Measurements from ENCODE around the gene PLP1. TPM values are rescaled to one million over a fixed set of nuclear protein-coding genes. Genes with fewer than 3 reads are reported as not detected.
"Not testable (repeated sequence)": the region's sequence is repeated elsewhere in the genome, so short reads cannot be mapped to it uniquely, and the experiment has no call there.

PLP1 gene
- total RNA-seq, 4 donors from 2014 or later, result 0.19 to 6.2 (median 3.1) TPM

DNA sequence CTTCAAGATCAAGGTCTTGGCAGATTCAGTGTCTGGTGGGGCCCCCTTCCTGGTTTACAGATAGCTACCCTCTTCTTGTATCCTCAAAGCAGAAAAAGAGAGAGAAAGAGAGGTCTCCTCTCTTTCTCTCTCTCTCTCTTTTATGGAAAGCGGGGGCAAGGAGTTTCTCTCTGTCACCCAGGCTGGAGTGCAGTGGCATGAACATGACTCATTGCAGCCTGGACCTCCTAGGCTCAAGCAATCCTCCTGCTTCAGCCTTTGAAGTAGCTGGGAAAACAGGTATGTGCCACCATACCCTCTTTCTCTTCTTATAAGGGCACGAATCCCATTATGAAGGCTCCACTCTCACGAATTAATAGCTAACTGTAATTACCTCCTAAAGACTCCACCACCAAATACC, 35.2 kb downstream of the PLP1 start:
- H3K4me1 ChIP-seq, result no peaks in the 10 kb centered on the region
- TF ChIP-seq, protein P1, sequence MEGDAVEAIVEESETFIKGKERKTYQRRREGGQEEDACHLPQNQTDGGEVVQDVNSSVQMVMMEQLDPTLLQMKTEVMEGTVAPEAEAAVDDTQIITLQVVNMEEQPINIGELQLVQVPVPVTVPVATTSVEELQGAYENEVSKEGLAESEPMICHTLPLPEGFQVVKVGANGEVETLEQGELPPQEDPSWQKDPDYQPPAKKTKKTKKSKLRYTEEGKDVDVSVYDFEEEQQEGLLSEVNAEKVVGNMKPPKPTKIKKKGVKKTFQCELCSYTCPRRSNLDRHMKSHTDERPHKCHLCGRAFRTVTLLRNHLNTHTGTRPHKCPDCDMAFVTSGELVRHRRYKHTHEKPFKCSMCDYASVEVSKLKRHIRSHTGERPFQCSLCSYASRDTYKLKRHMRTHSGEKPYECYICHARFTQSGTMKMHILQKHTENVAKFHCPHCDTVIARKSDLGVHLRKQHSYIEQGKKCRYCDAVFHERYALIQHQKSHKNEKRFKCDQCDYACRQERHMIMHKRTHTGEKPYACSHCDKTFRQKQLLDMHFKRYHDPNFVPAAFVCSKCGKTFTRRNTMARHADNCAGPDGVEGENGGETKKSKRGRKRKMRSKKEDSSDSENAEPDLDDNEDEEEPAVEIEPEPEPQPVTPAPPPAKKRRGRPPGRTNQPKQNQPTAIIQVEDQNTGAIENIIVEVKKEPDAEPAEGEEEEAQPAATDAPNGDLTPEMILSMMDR (IDR thresholded peaks at IDR 0.05), result no peak
- TF ChIP-seq POLR2A (IDR thresholded peaks at IDR 0.05), result no peak
- no peak overlapping the region for H3K27ac ChIP-seq
- intact Hi-C loops (cut with DNase I), result no loop called here
- WGBS, 2 donors, result 68 to 73% methylated on average over 3 of the region's 3 CpGs
- no peak for DNase-seq
- no peaks in the 10 kb centered on the region for H3K27me3 ChIP-seq
- no peaks in the 10 kb centered on the region for H3K36me3 ChIP-seq
- no peak overlapping the region for H3K4me3 ChIP-seq
- no peaks in the 10 kb centered on the region for H3K9me3 ChIP-seq

- intact Hi-C loops (cut with DNase I); H3K4me3 ChIP-seq; H3K27me3 ChIP-seq; H3K27ac ChIP-seq; H3K9me3 ChIP-seq; H3K4me1 ChIP-seq; DNase-seq; H3K36me3 ChIP-seq: not testable (repeated sequence)
- WGBS, 2 donors, result 39 to 49% methylated on average over 4 to 5 of the region's 5 CpGs
Observed at GRCh38 chrX:103817101-103817500, 40.5 kb downstream of the PLP1 start.

DNA sequence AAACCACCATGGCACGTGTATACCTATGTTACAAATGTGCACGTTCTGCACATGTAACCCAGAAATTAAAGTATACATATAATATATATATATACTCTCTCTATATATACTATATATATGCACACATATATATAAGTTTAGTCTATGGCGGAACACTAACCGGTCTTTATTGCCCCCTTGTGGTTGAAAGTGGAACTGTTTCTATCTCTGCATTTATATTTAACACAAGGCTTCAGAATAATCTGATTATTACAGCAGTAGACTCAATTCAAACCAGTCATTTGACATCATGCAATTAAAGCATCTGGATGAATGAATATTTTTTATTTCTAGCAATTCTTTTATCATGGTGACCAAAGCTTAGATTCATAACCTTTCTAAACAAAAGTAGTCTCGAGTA, 40.9 kb downstream of the PLP1 start:
- H3K36me3 ChIP-seq, result no peaks in the 10 kb centered on the region
- H3K4me3 ChIP-seq, result no peak overlapping the region
- WGBS, 2 donors, result 18 to 21% methylated on average over 5 of the region's 5 CpGs
- TF ChIP-seq, protein P1 (IDR thresholded peaks at IDR 0.05), result peak; percentile 60 to 88 (median 72)
- no peak for TF ChIP-seq POLR2A (IDR thresholded peaks at IDR 0.05)
- no peak overlapping the region for H3K27ac ChIP-seq
- no peaks in the 10 kb centered on the region for H3K9me3 ChIP-seq
- H3K4me1 ChIP-seq, result no peaks in the 10 kb centered on the region
- DNase-seq, result no peak
- intact Hi-C loops (cut with DNase I), result no loop called here
- no peaks in the 10 kb centered on the region for H3K27me3 ChIP-seq

DNA sequence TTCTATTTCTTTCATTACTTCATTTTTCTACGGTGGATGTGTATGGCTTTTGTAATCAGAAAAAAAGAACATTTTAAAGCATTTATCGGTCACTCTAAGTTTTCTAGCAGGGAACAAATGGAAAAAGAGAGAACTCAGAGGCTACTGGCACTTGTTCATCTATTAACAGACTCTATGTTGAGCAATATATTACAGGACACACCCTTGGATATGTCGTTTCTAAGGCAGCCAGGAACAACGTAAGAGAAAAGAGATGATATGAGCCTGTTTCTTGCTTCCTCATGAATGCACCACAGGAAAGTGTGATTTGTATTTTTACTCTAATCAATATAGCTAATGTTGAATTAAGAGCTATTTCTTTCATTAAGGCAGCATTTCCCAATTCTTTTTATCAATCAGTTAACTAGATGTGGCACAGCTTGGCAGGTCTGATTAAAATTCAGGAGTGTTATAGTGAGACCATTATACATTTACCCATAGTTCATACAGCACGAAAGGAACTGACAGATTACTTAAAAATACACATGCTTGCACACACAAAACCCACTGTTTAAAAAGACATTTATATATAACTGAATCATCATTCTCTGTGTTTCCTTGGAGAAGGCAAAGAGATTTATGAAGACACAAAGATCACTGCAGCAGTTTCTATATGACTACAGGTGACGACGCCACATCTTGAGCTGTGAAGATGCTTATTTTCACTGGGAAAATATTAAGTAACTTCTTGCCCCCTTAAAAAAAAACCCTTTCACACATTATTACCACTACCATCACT, 42.4 kb downstream of the PLP1 start:
- 44 to 46% methylated on average over 7 of the region's 7 CpGs for WGBS, 2 donors
- H3K4me3 ChIP-seq, result no peak overlapping the region
- H3K27ac ChIP-seq, result peak overlapping the region in 1 of 4 donors; percentile 33
- H3K9me3 ChIP-seq, result no peaks in the 10 kb centered on the region
- no peaks in the 10 kb centered on the region for H3K4me1 ChIP-seq
- no peaks in the 10 kb centered on the region for H3K27me3 ChIP-seq
- no peak for DNase-seq
- intact Hi-C loops (cut with DNase I), result no loop called here
- H3K36me3 ChIP-seq, result no peaks in the 10 kb centered on the region
- no peak for TF ChIP-seq POLR2A (IDR thresholded peaks at IDR 0.05)
- TF ChIP-seq, protein P1 (IDR thresholded peaks at IDR 0.05), result no peak

DNA sequence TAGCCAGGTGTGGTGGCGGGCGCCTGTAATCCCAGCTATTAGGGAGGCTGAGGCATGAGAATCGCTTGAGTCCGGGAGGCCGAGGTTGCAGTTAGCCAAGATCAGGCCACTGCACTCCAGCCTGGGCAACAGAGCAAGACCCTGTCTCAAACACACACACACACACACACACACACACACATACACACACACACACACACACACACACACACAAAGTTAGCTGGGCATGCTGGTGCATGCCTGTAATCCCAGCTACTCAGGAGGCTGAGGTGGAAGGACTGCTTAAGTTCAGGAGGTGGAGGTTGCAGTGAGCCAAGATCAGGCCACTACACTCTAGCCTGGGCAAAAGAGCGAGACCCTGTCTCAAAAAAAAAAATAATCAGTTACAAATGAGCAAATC, 44.2 kb downstream of the PLP1 start:
- H3K27ac ChIP-seq; H3K36me3 ChIP-seq; DNase-seq; intact Hi-C loops (cut with DNase I); H3K9me3 ChIP-seq; H3K27me3 ChIP-seq; H3K4me1 ChIP-seq; H3K4me3 ChIP-seq: not testable (repeated sequence)
- whole genome bisulfite sequencing, 2 donors, result 71 to 92% methylated on average over 1 to 6 of the region's 6 CpGs

GRCh38 chrX:103823591-103823990, 47.0 kb downstream of the PLP1 start:
- Histone ChIP-seq H3K27ac (no peak overlapping the region), H3K36me3 (no peaks in the 10 kb centered on the region), H3K4me1 (no peaks in the 10 kb centered on the region), H3K4me3 (no peak overlapping the region), H3K27me3 (no peaks in the 10 kb centered on the region), H3K9me3 (no peaks in the 10 kb centered on the region)
- TF ChIP-seq, protein P1 (IDR thresholded peaks at IDR 0.05), result no peak
- intact Hi-C loops (cut with DNase I), result no loop called here
- DNase-seq, result no peak

Data from esophagus squamous epithelium (tissue), 5 donors.